Esophagus muscularis mucosa (tissue), 4 donors: ENCODE data around the gene SNAPC4.

Experiments used
- CTCF ChIP-seq, 3 experiments: fragments of 200-600 bp in 2 of 3; fragments of 450-650 bp in 1 of 3; sonication (generic) in 2 of 3; IDR thresholded peaks; one replicate each; pipeline ENCODE4 v1.5.1; 2017 to 2019; ENCODE audit warnings: antibody characterized with exemption in 3 of 3, mild to moderate bottlenecking in 2 of 3, moderate library complexity in 1 of 3
- EP300 ChIP-seq: sonication (generic); formaldehyde crosslinking; IDR thresholded peaks from one replicate; pipeline ENCODE4 v1.6.1; 2017; ENCODE audit warnings: antibody characterized with exemption
- POLR2A ChIP-seq: fragments of 450-650 bp; IDR thresholded peaks from one replicate; pipeline ENCODE4 v1.6.1; 2017; ENCODE audit warnings: antibody characterized with exemption, moderate library complexity, mild to moderate bottlenecking, low read depth
- POLR2AphosphoS5 ChIP-seq, 2 donors: sonication (generic); formaldehyde crosslinking; IDR thresholded peaks; one replicate each; pipeline ENCODE4 v1.6.1; 2017; ENCODE audit warnings: antibody characterized with exemption in 2 of 2

DNA sequence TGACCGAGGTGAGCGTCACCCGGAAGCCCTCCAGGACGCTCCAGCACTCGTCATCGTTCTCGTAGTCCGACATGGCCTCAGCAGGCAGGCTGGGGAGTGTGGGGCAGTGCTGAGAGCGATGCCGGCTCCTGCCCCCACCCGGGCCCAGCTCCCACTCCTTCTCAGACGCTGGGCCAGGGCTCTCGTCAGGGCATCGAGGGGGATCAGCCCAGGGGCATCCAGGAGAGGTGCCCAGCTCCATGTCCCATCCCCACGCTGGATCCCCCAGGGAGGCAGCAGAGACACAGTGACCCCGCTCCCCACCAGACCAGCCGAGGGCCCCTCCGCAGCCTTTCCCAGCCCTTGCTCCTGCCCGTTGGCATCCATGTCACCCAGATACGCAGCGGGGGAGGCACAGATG, 28.0 kb downstream of the SNAPC4 start:
- TF ChIP-seq CTCF (IDR thresholded peaks at IDR 0.05) = no peak
- TF ChIP-seq POLR2A = no peak
- TF ChIP-seq EP300 = no peak
- no peak for TF ChIP-seq POLR2AphosphoS5 (IDR thresholded peaks at IDR 0.05)
